ENCODE data around the gene ARHGAP28.
"Not testable (repeated sequence)": the region's sequence is repeated elsewhere in the genome, so short reads cannot be mapped to it uniquely, and the experiment has no call there.

ARHGAP28 gene

GRCh38 chr18:6821356-6821755 lies 91.8 kb downstream of the ARHGAP28 start:
- no peak for DNase-seq

DNA sequence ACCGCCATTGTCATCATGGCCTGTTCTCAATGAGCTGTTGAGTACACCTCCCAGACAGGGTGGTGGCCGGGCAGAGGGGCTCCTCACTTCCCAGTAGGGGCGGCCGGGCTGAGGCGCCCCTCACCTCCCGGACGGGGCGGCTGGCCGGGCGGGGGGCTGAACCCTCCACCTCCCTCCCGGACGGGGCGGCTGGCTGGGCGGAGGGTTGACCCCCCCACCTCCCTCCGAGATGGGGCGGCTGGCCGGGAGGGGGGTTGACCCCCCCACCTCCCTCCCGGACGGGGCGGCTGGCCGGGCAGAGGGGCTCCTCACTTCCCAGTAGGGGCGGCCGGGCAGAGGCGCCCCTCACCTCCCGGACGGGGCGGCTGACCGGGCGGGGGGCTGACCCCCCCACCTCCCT lies 97.6 kb downstream of the ARHGAP28 start:
- not testable (repeated sequence) for DNase-seq

- DNase-seq, result not testable (repeated sequence)
These were observed 98.0 kb downstream of the ARHGAP28 start for GRCh38 chr18:6827566-6827965.

DNA sequence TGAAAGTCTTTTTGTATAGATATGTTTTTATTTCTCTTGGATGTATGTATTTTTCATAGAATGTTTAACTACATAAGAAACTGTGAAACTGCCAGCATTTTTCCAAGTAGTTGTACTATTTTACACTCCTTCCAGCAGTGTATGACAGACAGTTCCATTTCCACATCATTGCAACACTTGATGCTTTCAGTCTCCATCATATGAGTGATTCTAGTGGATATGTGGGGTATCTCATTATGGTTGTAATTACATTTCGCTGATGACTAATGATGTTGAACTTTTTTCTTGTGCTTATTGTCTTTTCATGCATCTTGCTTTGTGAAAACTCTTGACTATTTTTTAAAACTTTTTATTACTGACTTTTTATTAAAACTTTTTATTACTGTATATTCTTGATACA lies 101.4 kb downstream of the ARHGAP28 start:
- DNase-seq, result no peak

DNA sequence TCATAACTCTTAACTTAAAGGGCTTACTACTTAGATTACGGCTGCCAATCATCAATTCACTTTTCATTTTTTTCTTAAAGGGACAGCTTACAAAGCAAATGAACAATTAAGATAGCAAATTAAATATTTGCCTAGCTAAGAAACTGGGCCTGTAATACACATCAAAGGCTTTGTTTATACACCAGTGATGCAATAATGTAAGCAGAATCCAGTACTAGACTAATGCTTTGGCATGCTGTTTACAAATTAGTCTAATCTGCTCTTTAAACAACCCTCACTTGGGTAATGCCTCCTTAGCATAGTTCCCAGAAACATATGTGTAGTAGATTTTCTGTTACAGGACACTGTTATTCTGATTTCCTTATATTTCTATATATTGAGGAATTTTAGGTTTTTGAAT lies 105.8 kb downstream of the ARHGAP28 start:
- DNase-seq, result no peak

- no peak for DNase-seq
These were observed 106.8 kb downstream of the ARHGAP28 start for GRCh38 chr18:6836331-6836730.

GRCh38 chr18:6837904-6838303 lies 108.4 kb downstream of the ARHGAP28 start:
- no peak for DNase-seq

DNA sequence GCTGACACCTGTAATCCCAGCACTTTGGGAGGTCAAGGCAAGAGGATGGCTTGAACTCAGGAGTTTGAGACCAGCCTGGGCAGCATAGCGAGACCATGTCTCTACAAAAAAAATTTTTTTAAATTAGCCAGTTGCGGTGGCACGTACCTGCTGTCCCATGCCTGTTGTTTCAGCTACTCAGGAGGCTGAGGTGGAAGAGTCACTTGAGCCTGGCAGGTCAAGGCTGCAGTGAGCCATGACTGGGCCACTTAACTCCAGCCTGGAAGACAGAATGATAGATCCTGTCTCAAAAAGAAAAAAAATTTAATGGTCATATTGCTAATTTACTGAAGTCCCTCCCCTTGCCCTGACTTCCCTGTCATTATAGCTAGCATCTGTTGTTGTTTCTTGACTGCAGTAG lies 112.6 kb downstream of the ARHGAP28 start:
- DNase-seq, result no peak

DNA sequence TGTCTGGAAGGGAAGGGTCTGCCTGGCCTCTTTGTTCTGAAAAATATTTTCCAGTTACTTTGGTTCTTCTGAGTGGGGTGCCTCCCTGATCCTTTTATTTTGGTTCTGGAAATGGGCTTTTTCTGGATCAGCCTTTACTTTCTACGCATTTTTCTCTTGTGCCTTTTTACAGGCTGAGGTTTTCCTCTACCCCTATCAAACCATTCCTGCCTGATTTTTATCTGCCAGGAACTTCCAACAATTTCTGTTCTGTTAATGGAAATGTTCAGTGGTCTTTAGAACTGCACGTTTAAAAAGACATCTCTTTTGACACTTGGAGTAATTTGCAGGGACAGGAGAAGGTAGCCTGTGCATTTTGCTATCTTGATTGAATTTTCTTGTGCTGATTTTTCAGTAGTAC lies 113.8 kb downstream of the ARHGAP28 start:
- DNase-seq, result no peak

- not testable (repeated sequence) for DNase-seq
These were observed 116.0 kb downstream of the ARHGAP28 start for GRCh38 chr18:6845521-6845920.

DNA sequence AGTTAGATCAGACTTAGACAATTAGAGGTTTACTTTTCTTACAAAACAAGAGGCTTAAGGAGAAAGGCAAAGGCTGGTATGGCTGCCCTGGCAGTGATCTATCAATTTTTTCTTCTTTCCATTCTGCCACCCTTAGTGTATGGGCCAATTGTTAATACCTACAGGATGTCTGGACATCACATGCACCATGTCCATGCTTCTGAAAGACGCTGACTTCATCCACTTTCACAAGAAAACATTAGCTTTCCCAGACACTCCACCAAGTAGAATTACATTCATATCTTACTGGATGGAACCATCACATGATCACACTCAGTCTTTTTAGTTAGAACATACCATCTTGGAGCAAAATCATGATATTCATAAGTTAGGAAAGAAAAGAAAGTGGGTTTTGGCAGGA lies 120.9 kb downstream of the ARHGAP28 start:
- no peak for DNase-seq

GRCh38 chr18:6851480-6851879 lies 122.0 kb downstream of the ARHGAP28 start:
- DNase-seq, result no peak

DNA sequence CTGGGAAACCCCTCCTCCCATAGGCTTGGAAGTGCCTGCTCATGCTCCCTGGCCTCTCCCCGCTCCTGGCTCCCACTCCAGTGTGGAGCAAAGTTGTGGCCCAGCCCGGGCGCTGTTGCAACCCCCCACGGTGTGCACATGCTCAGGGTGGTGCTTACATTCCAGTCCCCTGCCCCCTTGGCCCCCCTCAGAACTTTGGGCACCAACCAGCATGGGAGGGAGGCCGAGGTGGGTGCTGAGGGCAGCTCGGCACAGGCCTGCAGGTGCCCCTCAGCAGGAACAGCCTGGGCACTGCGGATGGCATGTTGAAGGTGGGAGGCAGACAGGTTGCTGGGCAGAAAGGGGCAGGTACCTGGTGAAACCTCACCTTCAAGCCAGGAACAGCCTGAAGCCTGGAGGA lies 125.3 kb downstream of the ARHGAP28 start:
- DNase-seq, result no peak

DNA sequence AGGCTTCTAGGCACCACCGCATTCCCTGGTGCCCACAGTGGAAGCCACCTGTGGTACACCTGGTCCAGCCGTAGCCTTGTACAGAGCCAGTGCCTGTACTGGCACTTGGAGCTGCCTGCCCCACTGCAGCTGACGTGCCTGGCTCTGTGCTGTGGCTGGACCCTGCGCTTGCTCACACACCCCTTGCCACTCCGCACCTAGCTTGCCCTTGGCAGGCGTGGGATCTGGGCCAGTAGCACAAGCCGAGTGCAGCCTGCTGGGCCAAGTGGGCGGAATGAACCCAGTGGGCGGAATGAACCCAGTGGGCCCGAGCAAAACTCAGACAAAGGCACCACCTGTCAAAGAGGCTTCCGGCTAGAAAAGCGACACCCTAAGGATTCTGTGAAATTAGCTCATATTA lies 126.3 kb downstream of the ARHGAP28 start:
- DNase-seq, result no peak

DNA sequence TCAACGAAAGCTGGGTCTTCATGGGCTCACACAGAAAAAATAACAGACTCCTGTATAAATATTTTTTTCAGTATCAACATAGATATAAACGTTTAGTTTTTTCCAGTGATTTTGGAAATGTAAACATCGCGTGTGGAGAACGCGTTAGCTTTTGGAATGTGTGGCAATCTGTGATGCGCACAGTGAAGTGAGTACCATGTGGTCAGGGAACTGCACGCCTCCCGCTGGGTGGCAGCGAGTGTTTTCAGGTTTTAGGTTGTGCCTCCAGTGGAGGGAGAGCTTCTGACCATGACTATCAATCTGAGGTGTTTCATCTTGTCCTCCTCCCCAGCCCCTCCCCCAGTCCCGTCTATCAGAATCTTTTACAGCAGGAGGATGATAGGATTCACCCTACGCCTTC lies 127.8 kb downstream of the ARHGAP28 start:
- no peak for DNase-seq

- no peak for DNase-seq
These were observed 130.3 kb downstream of the ARHGAP28 start for GRCh38 chr18:6859676-6860422.

DNA sequence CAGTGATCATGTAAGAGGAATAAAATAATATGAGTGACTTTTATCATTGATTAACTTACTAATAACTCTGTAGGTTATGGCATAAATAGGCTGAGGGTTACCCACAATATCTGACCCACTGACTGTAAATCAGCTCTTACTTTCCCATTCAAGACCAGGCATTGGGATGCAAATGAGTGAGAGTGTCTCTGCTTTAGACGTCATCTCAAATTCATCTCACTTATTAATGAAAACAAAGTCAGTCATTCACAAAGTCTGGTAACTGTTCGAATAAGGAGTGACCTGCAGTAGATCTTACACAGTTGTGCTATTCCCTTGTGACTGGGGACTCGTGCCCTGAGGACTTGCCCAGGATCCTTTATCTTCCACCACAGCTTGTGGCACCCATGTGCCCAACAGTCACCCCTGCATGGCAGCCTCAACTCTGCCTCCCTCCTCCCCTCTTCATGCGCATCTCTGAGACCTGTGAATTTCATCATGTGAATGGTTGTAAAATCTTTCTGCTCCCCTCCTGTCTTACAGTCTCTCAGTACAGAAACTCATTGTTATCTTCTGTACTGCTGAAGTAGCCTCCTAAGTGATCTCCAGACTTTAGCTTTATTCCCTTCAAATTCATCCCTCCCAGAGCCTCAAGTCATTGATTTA lies 131.4 kb downstream of the ARHGAP28 start:
- no peak for DNase-seq

DNA sequence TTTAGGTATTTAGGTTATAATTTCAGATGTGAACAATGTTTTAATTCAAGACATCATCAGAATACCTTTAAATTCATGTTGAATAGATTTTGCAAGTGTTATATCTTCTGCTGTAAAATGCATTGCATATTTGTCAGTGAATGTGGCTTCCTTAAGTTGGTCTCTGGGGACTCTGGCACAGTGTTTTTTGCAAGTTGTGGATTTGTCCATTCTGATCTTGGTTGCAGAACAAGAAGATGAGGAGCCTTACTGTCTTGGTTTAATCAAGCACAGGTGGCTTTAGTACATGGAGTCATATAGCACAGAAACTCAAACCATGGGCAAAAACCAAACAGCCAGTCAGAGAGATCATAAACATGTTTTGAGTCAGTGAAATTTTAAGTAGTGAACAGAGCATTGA lies 135.7 kb downstream of the ARHGAP28 start:
- DNase-seq, result no peak

DNA sequence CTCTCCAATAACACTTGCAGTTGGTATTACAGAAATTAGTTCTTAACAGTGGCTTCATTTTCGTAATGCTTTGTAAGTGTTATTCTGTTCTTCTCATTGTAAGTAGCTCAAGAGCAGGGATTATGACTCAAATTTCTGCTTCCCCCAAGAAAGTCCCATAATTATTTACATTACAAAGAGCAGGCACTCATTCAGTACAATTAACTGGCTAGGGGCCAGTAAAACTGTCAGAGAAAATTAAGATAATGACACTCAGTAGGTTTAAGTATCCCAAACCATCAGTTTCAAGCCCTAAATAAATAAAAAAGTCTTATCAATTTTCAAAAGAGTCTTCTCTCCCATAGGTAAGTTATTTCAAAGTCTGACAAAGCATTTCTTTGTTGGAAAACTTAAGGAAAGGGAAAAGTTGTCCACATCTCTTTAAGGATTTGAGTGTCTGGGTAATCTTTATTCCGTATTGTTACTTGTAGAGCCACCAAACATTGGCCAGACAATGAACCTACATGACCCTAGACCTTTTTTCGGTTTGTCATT lies 137.1 kb downstream of the ARHGAP28 start:
- DNase-seq, result no peak

DNA sequence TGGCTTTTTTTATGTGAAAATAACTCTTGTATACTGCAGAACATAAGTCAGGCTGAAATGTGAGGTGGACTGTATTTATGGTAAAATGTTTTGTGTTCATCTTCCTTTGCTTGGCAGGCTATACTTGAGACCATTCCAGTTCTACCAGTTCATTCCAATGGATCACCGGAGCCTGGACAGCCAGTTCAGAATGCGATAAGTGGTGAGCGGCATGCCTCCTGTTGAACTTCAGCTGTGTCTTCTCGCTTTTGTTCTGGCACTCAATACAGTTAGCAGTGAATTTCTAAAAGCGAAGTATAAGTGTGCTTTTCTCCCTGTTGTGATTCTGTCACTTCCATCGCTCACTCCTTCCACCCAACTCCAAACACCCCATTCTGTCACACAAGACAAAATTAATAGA lies 138.5 kb downstream of the ARHGAP28 start:
- DNase-seq, result no peak

- DNase-seq, result no peak
These were observed 142.1 kb downstream of the ARHGAP28 start for GRCh38 chr18:6871566-6871965.

DNA sequence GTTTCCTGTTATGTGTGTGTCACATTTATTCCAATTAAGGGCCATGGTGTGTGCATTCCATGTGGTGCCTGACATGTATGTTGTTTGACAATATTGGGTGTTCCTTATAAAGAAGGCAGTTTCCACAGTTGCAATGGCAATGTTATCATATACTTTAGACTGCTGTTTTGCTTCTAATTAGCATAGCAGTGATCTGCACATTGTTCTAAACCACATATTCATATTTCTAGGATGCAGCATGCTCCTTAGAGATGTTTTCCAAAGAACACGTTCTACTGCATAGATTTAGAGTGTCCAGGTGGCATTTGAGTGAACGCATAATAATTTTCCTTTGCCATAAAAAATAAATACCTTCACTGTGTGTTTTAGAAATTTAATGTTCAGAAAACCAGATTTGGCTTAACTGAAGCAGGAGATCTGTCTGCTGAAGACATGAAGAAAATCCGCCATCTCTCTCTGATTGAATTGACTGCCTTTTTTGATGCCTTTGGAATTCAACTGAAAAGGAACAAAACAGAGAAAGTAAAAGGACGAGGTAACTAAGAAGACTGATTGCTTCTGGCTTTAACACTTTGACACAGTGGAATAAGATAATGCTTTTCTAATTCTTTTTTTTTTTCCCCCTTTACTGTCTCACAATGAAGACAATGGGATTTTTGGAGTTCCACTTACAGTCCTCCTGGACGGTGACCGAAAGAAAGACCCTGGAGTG lies 143.7 kb downstream of the ARHGAP28 start:
- DNase-seq, result no peak

DNA sequence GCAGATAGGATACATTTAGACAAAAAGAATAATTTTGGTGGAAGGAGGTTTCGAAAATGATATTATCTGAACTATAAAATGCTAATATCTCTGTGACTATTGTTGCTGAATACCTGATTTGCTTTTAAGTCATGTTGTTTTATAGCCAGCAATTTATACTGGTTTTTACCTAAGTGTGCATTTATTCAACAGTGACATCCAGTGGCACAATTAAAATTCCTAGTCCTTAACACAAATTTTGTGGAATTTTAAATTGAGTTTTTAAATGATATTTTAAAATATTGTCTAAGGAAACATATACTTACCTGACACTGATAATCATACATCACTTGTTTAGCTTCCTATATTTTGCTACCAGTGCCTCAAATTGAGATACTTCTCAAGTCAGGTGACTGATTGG lies 144.8 kb downstream of the ARHGAP28 start:
- no peak for DNase-seq

DNA sequence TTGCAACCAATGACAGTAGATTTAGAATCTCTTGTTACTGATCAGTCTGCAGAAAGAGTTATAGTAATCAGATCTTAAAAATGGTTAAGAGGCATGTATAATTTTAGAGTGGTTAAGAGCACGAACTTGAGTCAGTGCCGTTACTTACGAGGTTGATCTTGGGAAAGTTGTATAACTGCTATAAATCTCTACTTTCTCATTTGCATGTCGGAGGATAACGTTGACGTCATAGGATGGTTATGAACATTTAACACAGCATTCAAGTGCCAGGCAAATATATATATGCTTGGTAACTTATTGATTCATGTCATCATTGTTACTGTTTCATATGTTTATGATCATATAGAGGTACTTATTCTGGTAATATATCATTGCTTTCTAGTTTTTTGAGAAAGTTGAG lies 146.2 kb downstream of the ARHGAP28 start:
- DNase-seq, result no peak

All from stimulated activated CD4-positive, alpha-beta T cell treated with anti-CD3 and anti-CD28 coated beads, Interleukin-1b, Interleukin-23, amount 100 ng/mL, for 48 hours (primary cell).